Measurements from ENCODE around the gene CD55. TPM values are rescaled to one million over a fixed set of nuclear protein-coding genes. Genes with fewer than 3 reads are reported as not detected.
A peak's percentile ranks its signal among the peaks of the same experiment; 100 is the strongest.
"Not testable (repeated sequence)": the region's sequence is repeated elsewhere in the genome, so short reads cannot be mapped to it uniquely, and the experiment has no call there.

Gene CD55
- total and polyA plus RNA-seq, 2 donors (not counting 1 experiment from before 2014, with no cell fraction given), result 46.1 to 77.7 TPM

DNA sequence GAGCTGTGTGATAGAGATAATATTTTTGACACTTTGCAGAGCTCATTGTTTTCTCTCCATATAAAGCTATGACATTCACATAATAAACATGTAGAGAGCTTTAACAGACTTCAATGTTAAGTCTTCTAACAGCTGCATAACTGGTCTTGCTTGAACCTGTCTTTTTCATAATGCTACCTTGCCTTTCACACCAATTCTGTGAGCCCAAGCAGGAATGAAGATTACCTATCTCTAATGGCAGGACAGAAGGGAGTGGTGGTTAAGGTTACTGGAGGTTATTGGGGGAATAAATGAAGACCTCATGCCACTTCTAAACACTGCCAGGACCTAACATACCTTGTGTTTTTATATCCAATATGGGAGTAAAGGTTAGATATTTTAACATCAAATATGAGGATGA lies 2.3 kb upstream of the CD55 start:
- Histone ChIP-seq H3K4me3 (replicated peaks in 1 of 4; ENCODE audit: control extremely low read depth in 1 of 4, insufficient read depth in 1 of 4, low read depth in 3 of 4, low read length in 4 of 4) (no peak overlapping the region), H3K27ac (ENCODE audit: insufficient read depth, low read length) (no peak overlapping the region), H3K4me2 (ENCODE audit: extremely low read depth, insufficient read depth, low read length) (no peak overlapping the region), H3K79me2 (ENCODE audit: control insufficient read depth, insufficient read depth, low read length) (peaks cover 5% of the 10 kb centered on the region), H3K27me3 (ENCODE audit: control insufficient read depth, insufficient read depth, low read length) (no peaks in the 10 kb centered on the region), H4K20me1 (ENCODE audit: control insufficient read depth, extremely low read depth, insufficient read depth, low read length) (no peaks in the 10 kb centered on the region), H3K36me3 (ENCODE audit: control insufficient read depth, insufficient read depth, low read length) (no peaks in the 10 kb centered on the region), H3K9ac (ENCODE audit: insufficient read depth, low read length) (no peak overlapping the region), H2AFZ (ENCODE audit: low read length) (no peak overlapping the region), H3K4me1 (ENCODE audit: control insufficient read depth, extremely low read depth, insufficient read depth, low read length) (no peaks in the 10 kb centered on the region), H3K9me3 (ENCODE audit: control insufficient read depth, insufficient read depth, low read depth, low read length) (no peaks in the 10 kb centered on the region)
- no peak for DNase-seq (ENCODE audit: low read depth in 2 of 2)
- TF ChIP-seq, protein P1, sequence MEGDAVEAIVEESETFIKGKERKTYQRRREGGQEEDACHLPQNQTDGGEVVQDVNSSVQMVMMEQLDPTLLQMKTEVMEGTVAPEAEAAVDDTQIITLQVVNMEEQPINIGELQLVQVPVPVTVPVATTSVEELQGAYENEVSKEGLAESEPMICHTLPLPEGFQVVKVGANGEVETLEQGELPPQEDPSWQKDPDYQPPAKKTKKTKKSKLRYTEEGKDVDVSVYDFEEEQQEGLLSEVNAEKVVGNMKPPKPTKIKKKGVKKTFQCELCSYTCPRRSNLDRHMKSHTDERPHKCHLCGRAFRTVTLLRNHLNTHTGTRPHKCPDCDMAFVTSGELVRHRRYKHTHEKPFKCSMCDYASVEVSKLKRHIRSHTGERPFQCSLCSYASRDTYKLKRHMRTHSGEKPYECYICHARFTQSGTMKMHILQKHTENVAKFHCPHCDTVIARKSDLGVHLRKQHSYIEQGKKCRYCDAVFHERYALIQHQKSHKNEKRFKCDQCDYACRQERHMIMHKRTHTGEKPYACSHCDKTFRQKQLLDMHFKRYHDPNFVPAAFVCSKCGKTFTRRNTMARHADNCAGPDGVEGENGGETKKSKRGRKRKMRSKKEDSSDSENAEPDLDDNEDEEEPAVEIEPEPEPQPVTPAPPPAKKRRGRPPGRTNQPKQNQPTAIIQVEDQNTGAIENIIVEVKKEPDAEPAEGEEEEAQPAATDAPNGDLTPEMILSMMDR (conservative IDR thresholded peaks at IDR 0.05 in 1 of 2, IDR thresholded peaks at IDR 0.05 in 1 of 2; ENCODE audit: low read depth in 1 of 2, low read length in 2 of 2), result no peak

DNA sequence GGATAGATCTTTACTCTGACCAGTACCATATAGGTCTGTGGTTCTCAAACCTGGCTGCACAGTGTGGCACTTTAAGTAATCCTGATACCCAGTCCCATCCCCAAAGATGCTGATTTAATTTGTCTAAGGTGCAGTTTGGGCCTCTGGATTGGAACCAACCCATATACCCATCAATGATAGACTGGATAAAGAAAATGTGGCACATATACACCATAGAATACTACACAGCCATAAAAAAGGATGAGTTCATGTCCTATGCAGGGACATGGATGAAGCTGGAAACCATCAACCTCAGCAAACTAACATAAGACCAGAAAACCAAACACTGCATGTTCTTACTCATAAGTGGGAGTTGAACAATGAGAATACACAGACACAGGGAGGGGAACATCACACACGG lies 1.4 kb upstream of the CD55 start:
- H3K27me3 ChIP-seq (ENCODE audit: control insufficient read depth, insufficient read depth, low read length); H3K27ac ChIP-seq (ENCODE audit: insufficient read depth, low read length); H3K4me3 ChIP-seq (replicated peaks in 1 of 4; ENCODE audit: control extremely low read depth in 1 of 4, insufficient read depth in 1 of 4, low read depth in 3 of 4, low read length in 4 of 4); H3K36me3 ChIP-seq (ENCODE audit: control insufficient read depth, insufficient read depth, low read length); DNase-seq (ENCODE audit: low read depth in 2 of 2); H3K4me1 ChIP-seq (ENCODE audit: control insufficient read depth, extremely low read depth, insufficient read depth, low read length); H2AFZ ChIP-seq (ENCODE audit: low read length); H3K4me2 ChIP-seq (ENCODE audit: extremely low read depth, insufficient read depth, low read length); H3K9me3 ChIP-seq (ENCODE audit: control insufficient read depth, insufficient read depth, low read depth, low read length); H4K20me1 ChIP-seq (ENCODE audit: control insufficient read depth, extremely low read depth, insufficient read depth, low read length); H3K79me2 ChIP-seq (ENCODE audit: control insufficient read depth, insufficient read depth, low read length); H3K9ac ChIP-seq (ENCODE audit: insufficient read depth, low read length): not testable (repeated sequence)

DNA sequence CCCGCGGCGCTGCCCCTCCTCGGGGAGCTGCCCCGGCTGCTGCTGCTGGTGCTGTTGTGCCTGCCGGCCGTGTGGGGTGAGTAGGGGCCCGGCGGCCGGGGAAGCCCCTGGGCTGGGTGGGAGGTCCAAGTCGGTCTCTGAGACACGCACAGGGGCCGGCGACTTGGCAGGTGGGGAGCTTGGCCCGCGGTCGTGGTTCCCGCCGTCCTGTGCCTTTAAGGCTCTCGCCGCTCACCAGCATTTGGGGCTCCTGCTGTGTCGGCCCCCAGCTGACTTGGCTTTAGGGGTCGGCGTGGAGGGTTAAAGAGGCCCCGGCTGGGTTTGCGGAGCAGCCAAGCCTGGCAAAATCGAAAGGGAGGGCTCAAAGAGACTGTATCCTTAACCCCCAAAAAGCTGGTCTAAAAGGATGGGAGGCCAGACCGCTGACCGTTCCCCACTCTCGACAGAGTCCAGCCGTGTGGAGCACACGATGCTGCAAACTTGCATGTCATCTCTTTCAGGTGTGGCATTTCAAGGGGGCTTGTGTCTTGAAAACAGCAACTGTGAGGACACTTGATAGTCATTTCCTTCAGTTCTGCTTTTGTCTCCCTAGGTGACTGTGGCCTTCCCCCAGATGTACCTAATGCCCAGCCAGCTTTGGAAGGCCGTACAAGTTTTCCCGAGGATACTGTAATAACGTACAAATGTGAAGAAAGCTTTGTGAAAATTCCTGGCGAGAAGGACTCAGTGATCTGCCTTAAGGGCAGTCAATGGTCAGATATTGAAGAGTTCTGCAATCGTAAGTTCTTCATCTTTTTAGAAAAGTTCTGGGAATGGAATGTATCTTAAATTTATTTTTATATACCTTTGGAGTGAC lies 540 bp downstream of the CD55 start:
- H3K36me3 ChIP-seq (ENCODE audit: control insufficient read depth, insufficient read depth, low read length), result no peaks in the 10 kb centered on the region
- TF ChIP-seq EZH2 (IDR thresholded peaks at IDR 0.05; ENCODE audit: low read length, missing control alignments), result no peak
- TF ChIP-seq, protein P1 (conservative IDR thresholded peaks at IDR 0.05 in 1 of 2, IDR thresholded peaks at IDR 0.05 in 1 of 2; ENCODE audit: low read depth in 1 of 2, low read length in 2 of 2), result no peak
- DNase-seq (ENCODE audit: low read depth in 2 of 2), result peak; percentile 9 to 35
- peak overlapping the region; percentile 73 for H3K27ac ChIP-seq (ENCODE audit: insufficient read depth, low read length)
- no peaks in the 10 kb centered on the region for H3K9me3 ChIP-seq (ENCODE audit: control insufficient read depth, insufficient read depth, low read depth, low read length)
- no peaks in the 10 kb centered on the region for H3K27me3 ChIP-seq (ENCODE audit: control insufficient read depth, insufficient read depth, low read length)
- no peaks in the 10 kb centered on the region for H3K4me1 ChIP-seq (ENCODE audit: control insufficient read depth, extremely low read depth, insufficient read depth, low read length)
- peak overlapping the region; percentile 83 for H2AFZ ChIP-seq (ENCODE audit: low read length)
- peak overlapping the region; percentile 92 for H3K9ac ChIP-seq (ENCODE audit: insufficient read depth, low read length)
- H3K79me2 ChIP-seq (ENCODE audit: control insufficient read depth, insufficient read depth, low read length), result peaks cover 5% of the 10 kb centered on the region
- H3K4me3 ChIP-seq (replicated peaks in 1 of 4; ENCODE audit: control extremely low read depth in 1 of 4, insufficient read depth in 1 of 4, low read depth in 3 of 4, low read length in 4 of 4), result peak overlapping the region; percentile 57 to 85 (median 80)
- H3K4me2 ChIP-seq (ENCODE audit: extremely low read depth, insufficient read depth, low read length), result peak overlapping the region; percentile 94
- no peaks in the 10 kb centered on the region for H4K20me1 ChIP-seq (ENCODE audit: control insufficient read depth, extremely low read depth, insufficient read depth, low read length)

Data from fibroblast of lung (primary cell).